NCI-H187 treated with DMSO at 0.1 percent for 48 hours (cell line): Measurements from ENCODE around the gene CARD8.
"Not testable (repeated sequence)": the region's sequence is repeated elsewhere in the genome, so short reads cannot be mapped to it uniquely, and the experiment has no call there.

Experiments used
- DNase-seq: peaks from one replicate; lab custom pipeline; 2025; lab: John Stamatoyannopoulos, UW

The CARD8 gene

GRCh38 chr19:48255376-48256303 lies at the start of gene CARD8:
Gene CARD8 (minus strand): TSS chr19:48255912. CDS start chr19:48241020, 14,892 bp downstream.
- peak; percentile 74 for DNase-seq

DNA sequence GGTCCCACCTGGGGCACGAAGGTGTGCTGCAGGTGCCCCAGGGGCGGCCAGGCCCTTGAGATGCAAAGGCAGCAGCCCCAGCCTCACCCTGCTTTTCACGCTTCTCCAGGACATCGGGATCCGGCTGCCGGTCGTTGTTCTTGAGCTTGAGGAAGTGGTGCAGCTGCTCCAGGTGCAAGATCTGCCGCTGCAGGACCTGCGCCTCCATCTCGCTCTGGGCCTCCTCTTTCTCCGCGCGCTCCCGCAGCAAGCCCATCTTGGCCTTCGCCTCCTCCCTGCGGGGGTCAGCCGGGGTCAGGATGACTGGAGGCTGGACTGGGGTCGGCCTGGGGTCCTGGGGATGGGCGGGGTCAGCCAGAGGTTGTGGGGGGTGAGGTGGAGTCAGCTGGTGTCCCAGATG lies 48.2 kb upstream of the CARD8 start:
- no peak for DNase-seq

DNA sequence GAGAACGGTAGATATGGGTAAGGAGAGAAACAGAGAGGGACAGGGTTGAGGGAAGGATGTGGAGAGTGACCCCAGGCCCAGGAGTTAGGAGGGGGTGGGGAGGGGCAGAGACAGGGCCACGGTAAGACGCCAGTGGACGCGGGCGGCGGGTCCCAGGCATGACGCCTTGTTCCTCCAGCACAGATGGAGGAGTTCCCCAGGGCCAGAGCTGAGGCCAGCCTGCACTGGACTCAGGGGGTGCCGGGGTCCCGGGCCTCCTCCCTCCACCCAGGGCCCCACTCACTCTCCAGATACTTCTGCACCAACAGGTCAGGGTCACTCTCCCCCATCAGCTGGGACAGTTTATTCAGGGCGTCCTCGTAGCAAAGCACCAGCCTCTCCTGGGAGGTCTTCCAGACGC lies 47.7 kb upstream of the CARD8 start:
- no peak for DNase-seq

DNA sequence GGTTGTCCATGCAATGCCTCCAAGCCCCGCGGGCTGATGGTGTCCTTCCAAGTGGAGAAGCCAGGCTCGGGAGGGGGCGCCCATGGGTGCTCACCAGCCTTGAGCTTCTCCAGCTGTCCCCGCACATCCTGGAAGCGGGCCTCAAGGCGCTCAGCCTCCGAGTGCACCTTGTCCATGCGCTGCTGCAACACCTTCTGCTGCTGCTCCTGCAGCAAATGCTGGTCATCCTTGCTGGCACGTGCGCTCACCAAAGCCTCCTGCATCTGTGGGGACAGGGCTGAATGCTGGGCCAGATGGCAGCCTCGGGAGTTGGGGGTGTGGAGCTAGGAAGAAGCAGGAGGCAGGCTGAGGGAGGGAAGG lies 46.9 kb upstream of the CARD8 start:
- DNase-seq, result no peak

DNA sequence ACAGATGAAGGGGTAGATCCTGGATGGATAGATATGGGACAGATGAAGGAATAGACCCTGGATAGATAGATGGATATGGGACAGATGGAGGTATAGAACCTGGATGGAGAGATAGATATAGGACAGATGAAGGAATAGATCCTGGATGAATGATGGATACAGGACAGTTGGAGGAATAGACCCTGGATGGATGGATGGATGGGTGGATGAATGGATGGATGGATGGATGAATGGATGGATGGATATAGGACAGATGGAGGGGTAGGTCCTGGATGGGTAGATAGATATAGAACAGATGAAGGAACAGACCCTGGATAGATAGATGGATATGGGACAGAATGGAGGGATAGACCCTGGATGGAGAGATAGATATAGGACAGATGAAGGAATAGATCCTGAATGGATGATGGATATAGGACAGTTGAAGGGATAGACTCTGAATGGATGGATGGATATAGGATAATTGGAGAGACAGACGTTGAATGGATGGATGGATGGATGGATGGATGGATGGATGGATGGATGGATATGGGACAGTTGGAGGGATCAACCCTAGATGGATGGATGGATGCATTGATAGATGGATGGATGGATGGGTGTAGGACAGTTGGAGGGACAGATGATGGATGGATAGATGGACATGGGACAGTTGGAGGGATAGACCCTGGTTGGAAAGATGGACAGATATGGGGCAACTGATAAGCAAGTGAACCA lies 46.3 kb upstream of the CARD8 start:
- no peak for DNase-seq

- DNase-seq, result no peak
These were observed 42.3 kb upstream of the CARD8 start for GRCh38 chr19:48297975-48298374.

DNA sequence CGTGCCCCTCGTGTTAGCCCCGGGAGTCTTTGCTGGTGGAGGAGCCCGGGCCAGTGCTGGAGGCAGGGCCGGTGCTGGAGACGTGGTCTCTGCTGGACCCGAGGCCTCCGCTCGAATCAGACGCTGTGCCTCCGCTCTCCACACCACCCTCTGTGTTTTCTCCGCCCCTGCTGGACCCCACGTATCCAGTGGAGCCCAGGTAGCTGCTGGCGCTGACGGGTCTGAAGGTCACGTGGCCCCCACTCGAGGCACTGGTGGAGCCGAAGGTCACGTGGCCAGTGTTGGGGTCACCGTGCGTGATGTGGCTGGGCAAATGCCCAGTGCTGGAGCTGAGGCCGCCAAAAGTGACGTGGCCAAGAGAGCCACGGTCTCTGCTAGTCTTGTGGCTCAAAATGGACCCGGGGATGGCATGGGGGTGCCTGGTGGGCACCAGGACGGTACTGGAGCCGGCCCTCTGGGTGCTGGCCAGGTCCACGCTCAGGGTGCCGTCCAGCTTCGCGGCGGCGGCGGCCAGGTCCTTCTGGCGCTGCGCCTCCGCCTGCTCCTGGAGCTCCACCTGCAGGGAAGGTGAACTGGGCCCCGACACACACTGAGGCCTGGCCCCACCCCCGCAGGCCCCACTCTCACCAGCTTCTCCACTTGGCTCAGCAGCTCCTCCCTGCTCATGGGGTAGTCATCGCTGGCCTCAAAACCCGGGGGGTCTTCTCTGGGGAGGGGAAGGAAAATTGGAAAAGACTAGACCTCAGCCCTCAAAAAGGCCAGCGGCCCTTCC lies 41.4 kb upstream of the CARD8 start:
- DNase-seq, result no peak

GRCh38 chr19:48295458-48295857 lies 39.7 kb upstream of the CARD8 start:
- no peak for DNase-seq

- no peak for DNase-seq
These were observed 37.1 kb upstream of the CARD8 start for GRCh38 chr19:48292798-48293197.

GRCh38 chr19:48291489-48291815 lies 35.7 kb upstream of the CARD8 start:
- not testable (repeated sequence) for DNase-seq

DNA sequence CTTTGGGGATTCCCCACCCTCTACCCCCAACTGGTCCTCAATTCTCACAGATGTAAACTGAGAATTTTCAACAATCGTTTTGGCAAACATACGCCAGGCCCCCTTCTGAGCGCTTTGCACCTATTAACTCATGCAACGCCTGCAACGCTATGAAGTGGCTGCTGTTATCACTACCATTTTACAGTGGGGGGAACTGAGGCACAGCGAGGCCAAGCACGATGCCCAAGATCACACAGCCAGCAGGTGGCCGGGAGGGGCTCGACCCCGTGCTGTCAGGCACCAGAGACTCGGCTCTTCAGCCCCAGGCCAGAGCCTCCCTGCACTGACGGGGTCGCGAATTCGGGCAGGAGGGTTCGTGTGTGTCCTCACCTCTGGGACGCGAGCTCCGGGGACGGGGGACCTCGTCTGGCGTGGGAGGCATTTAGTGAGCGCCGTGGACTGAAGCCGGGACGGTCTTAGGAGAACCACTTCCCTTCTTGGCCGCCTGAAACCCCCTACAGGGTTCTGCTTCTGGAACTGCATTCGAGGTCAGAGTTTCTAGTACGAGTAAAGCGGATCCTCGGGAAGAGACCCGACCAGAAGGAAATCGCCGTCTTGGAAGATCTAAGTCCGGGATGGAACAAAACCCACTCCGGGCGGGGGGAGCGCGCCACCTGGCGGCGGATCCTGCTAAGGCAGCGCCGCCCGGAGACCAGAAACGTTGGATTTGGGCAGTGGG lies 35.2 kb upstream of the CARD8 start:
- DNase-seq, result no peak

DNA sequence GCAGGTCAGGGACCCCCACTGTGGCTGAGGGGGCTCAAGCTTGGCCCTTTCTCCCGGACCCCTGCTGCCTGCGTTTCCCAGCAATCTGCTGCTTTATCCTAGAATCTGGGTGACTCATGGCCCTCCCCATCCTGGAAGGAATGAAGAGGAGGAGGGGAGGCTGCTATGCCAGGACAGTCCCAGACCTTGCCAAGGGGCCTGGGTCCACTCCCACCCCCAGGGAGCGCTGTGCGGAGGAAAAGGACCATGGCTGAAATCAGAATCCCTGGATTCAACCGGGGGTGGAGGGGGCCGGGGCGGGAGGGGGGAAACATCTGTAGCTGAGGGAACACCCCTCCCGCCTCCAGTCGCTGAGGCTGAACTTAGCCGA lies 34.7 kb upstream of the CARD8 start:
- DNase-seq, result no peak

- no peak for DNase-seq
These were observed 32.0 kb upstream of the CARD8 start for GRCh38 chr19:48287748-48288147.

GRCh38 chr19:48284896-48285295 lies 29.2 kb upstream of the CARD8 start:
- no peak for DNase-seq

- DNase-seq, result no peak
These were observed 28.2 kb upstream of the CARD8 start for GRCh38 chr19:48283908-48284307.

DNA sequence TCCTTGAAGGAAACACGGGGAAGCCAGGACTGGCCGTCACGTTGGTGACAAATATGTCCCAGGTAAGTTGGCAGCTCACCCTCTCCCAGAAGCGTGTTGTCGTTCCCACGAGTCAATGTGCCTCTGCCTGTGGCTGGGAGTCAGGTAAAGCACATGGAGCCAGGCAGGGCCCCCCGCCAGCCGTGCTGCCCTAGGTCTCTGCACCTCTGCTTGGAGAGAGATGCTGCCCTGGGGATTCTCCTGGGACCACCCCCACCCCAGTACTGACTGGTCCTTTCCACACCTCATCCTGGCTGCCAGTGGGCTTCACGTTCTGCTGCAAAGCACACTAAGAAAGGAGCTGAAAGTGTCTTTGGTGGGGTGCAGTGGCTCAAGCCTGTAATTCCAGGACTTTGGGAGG lies 24.0 kb upstream of the CARD8 start:
- DNase-seq, result no peak

GRCh38 chr19:48274938-48275337 lies 19.2 kb upstream of the CARD8 start:
- no peak for DNase-seq

DNA sequence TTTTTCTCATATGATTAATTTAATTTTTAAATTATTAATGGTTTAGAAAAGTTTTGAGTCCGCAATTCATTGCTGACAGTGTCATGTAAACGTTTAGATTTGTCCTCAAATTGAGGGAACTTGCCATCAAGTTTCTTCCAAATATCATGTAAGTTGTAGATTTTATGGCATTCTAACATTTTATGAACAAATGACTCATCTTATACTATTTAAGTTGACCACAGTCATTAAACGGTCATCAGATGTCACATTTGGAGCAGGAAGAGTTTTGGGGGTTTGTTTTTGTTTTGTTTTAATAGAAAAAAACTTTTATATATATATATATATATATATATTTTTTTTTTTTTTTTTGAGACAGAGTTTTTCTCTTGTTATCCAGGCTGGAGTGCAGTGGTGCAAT lies 18.5 kb upstream of the CARD8 start:
- DNase-seq, result no peak

DNA sequence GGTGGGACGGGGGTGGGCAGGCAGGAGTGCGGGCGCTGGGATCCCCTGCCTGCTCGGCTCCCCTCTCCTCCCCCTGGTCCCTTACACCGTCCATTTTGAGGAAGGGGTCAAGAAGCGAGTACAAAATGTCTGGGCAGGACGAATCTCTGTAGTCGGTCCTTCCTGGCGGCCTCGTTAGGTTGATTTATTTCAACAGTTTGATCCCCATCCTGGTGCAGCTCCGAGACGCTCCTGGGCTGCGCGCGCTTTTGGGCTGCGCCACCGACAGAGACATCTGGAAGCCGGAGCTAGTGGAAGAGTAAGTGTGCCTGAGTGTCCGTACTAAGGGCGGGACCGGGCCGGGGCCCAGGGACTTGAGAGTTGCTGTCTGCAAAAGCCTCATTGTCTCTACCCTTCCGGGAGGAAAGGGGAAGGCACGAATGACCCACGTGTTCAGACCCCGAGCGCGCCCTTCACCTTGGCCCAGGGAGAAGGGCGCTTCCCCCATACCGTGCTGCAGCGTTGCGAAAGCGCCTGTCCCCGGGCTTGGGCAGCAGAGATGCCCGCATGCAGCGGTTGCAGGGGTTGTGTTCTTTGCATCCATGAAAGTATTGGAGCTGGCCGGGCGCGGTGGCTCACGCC lies 15.9 kb upstream of the CARD8 start:
- DNase-seq, result no peak

DNA sequence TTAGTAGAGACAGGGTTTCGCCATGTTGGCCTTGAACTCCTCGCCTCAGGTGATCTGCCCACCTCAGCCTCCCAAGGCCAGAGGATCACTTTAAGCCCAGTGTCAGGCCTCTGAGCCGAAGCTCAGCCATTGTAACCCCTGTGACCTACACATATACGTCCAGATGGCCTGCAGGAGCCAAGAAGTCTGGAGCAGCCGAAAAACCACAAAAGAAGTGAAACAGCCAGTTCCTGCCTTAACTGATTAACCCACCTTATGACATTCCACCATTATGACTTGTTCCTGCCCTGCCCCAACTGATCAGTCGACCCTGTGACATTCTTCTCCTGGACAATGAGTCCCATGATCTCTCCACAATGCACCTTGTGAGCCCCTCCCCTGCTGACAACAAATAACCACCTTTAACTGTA lies 13.9 kb upstream of the CARD8 start:
- not testable (repeated sequence) for DNase-seq

GRCh38 chr19:48265326-48265725 lies 9.6 kb upstream of the CARD8 start:
- DNase-seq, result not testable (repeated sequence)

- DNase-seq, result not testable (repeated sequence)
These were observed 4.6 kb upstream of the CARD8 start for GRCh38 chr19:48260359-48260714.
